Inferior parietal cortex (tissue), 1 donor: ENCODE data around the gene KCNJ6.
"Not testable (repeated sequence)": the region's sequence is repeated elsewhere in the genome, so short reads cannot be mapped to it uniquely, and the experiment has no call there.

Source experiments
- DNase-seq: peaks from one replicate; pipeline ENCODE4 v3.0.0-alpha.2; 2016; ENCODE audit errors: extremely low spot score

KCNJ6 gene

GRCh38 chr21:37677006-37677405 is 239.3 kb downstream of the KCNJ6 start:
- DNase-seq: no peak

- peak; percentile 67 for DNase-seq
Observed at GRCh38 chr21:37675202-37675801, 241.0 kb downstream of the KCNJ6 start.

- no peak for DNase-seq
Observed at GRCh38 chr21:37673801-37674575, 242.3 kb downstream of the KCNJ6 start.

- no peak for DNase-seq
Observed at GRCh38 chr21:37671381-37671780, 244.9 kb downstream of the KCNJ6 start.

GRCh38 chr21:37670883-37671282 is 245.4 kb downstream of the KCNJ6 start:
- no peak for DNase-seq

GRCh38 chr21:37669249-37669648 is 247.0 kb downstream of the KCNJ6 start:
- DNase-seq: no peak

GRCh38 chr21:37668462-37669239 is 247.6 kb downstream of the KCNJ6 start:
- DNase-seq: no peak

GRCh38 chr21:37667380-37667779 is 248.9 kb downstream of the KCNJ6 start:
- no peak for DNase-seq

- no peak for DNase-seq
Observed at GRCh38 chr21:37665230-37666024, 250.8 kb downstream of the KCNJ6 start.

GRCh38 chr21:37662227-37662626 is 254.0 kb downstream of the KCNJ6 start:
- not testable (repeated sequence) for DNase-seq

- DNase-seq: no peak
Observed at GRCh38 chr21:37660709-37661108, 255.5 kb downstream of the KCNJ6 start.

GRCh38 chr21:37659874-37660273 is 256.4 kb downstream of the KCNJ6 start:
- DNase-seq: no peak

GRCh38 chr21:37658817-37659458 is 257.3 kb downstream of the KCNJ6 start:
- DNase-seq: peak; percentile 23

GRCh38 chr21:37658121-37658816 is 258.0 kb downstream of the KCNJ6 start:
- peak; percentile 39 for DNase-seq

GRCh38 chr21:37656899-37657298 is 259.4 kb downstream of the KCNJ6 start:
- no peak for DNase-seq

GRCh38 chr21:37655611-37656300 is 260.5 kb downstream of the KCNJ6 start:
- no peak for DNase-seq

- DNase-seq: no peak
Observed at GRCh38 chr21:37654596-37654995, 261.7 kb downstream of the KCNJ6 start.

- DNase-seq: no peak
Observed at GRCh38 chr21:37653201-37653600, 263.1 kb downstream of the KCNJ6 start.

- no peak for DNase-seq
Observed at GRCh38 chr21:37647781-37648180, 268.5 kb downstream of the KCNJ6 start.

GRCh38 chr21:37646761-37647160 is 269.5 kb downstream of the KCNJ6 start:
- DNase-seq: not testable (repeated sequence)
